ENCODE results near the gene LRRTM2.

DNA sequence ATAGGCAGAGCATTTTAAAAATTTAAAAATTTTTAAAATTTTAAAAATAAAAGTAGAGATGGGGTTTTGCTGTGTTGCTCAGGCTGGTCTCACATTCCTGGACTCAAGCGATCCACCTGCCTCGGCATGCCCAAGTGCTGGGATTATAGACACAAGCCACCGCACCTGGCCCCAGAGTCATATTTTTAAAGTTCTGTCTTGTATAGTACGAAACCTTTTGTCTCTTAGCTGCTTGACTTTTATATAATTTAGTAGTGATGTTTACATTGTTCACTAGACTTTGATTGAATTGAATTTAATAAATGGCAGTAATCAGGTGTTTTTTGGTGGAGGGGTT is 31.0 kb downstream of the LRRTM2 start:
- TF ChIP-seq POLR2A (IDR thresholded peaks at IDR 0.05) (no peak), EP300 (IDR thresholded peaks at IDR 0.05) (no peak)
- TF ChIP-seq, protein P1, sequence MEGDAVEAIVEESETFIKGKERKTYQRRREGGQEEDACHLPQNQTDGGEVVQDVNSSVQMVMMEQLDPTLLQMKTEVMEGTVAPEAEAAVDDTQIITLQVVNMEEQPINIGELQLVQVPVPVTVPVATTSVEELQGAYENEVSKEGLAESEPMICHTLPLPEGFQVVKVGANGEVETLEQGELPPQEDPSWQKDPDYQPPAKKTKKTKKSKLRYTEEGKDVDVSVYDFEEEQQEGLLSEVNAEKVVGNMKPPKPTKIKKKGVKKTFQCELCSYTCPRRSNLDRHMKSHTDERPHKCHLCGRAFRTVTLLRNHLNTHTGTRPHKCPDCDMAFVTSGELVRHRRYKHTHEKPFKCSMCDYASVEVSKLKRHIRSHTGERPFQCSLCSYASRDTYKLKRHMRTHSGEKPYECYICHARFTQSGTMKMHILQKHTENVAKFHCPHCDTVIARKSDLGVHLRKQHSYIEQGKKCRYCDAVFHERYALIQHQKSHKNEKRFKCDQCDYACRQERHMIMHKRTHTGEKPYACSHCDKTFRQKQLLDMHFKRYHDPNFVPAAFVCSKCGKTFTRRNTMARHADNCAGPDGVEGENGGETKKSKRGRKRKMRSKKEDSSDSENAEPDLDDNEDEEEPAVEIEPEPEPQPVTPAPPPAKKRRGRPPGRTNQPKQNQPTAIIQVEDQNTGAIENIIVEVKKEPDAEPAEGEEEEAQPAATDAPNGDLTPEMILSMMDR (IDR thresholded peaks at IDR 0.05): no peak

Measured in gastroesophageal sphincter (tissue), 3 donors.